PFSK-1 (cell line): ENCODE results near the gene MOSMO.

Experiments
- FOXP2 ChIP-seq: optimal IDR thresholded peaks from 2 replicates; pipeline ENCODE3; 2011; ENCODE audit warnings: borderline replicate concordance, control low read depth, inconsistent platforms; ENCODE audit not compliant: insufficient read depth; ENCODE audit errors: extremely low read length, extremely low read depth
- POLR2AphosphoS5 ChIP-seq: IDR thresholded peaks from 2 replicates; pipeline ENCODE4 v1.6.1; 2012; ENCODE audit warnings: low read depth, mild to moderate bottlenecking, control low read depth, low read length, moderate library complexity
- REST ChIP-seq, 2 experiments: IDR thresholded peaks; 2 replicates each; pipeline versions ENCODE4 v1.6.1 to v1.8.0; 2011 to 2012; ENCODE audit warnings: low read depth in 2 of 2, low read length in 2 of 2, control low read depth in 1 of 2, inconsistent platforms in 1 of 2, mild to moderate bottlenecking in 1 of 2, moderate library complexity in 1 of 2; ENCODE audit not compliant: insufficient read depth in 1 of 2
- SIN3A ChIP-seq: IDR thresholded peaks from 2 replicates; pipeline ENCODE4 v1.6.1; 2012; ENCODE audit warnings: mild to moderate bottlenecking, low read length, moderate library complexity, borderline replicate concordance; ENCODE audit not compliant: insufficient read depth
- TAF1 ChIP-seq: IDR thresholded peaks from 2 replicates; pipeline ENCODE4 v1.6.1; 2012; ENCODE audit warnings: low read length, control low read depth, borderline replicate concordance; ENCODE audit not compliant: insufficient read depth

Gene MOSMO

GRCh38 chr16:22077700-22078313, 69.9 kb downstream of the MOSMO start:
- TF ChIP-seq SIN3A, result no peak
- no peak for TF ChIP-seq FOXP2
- TF ChIP-seq REST (IDR thresholded peaks at IDR 0.05; ENCODE audit: insufficient read depth in 1 of 2, low read depth in 2 of 2, low read length in 2 of 2), result no peak
- no peak for TF ChIP-seq POLR2AphosphoS5

- TF ChIP-seq SIN3A (no peak), FOXP2 (no peak)
These were observed 70.7 kb downstream of the MOSMO start for GRCh38 chr16:22078656-22079055.

- TF ChIP-seq SIN3A, result no peak
- no peak for TF ChIP-seq POLR2AphosphoS5
- TF ChIP-seq REST (IDR thresholded peaks at IDR 0.05; ENCODE audit: insufficient read depth in 1 of 2, low read depth in 2 of 2, low read length in 2 of 2), result no peak
- TF ChIP-seq FOXP2, result no peak
- no peak for TF ChIP-seq TAF1
These were observed 73.1 kb downstream of the MOSMO start for GRCh38 chr16:22081050-22081449.

- TF ChIP-seq FOXP2 (no peak), REST (IDR thresholded peaks at IDR 0.05; ENCODE audit: insufficient read depth in 1 of 2, low read depth in 2 of 2, low read length in 2 of 2) (no peak), SIN3A (no peak), TAF1 (no peak), POLR2AphosphoS5 (no peak)
These were observed 78.5 kb downstream of the MOSMO start for GRCh38 chr16:22086440-22086839.

GRCh38 chr16:22088642-22089041, 80.7 kb downstream of the MOSMO start:
- TF ChIP-seq REST (IDR thresholded peaks at IDR 0.05; ENCODE audit: insufficient read depth in 1 of 2, low read depth in 2 of 2, low read length in 2 of 2) (no peak), POLR2AphosphoS5 (no peak)

- no peak for TF ChIP-seq TAF1
- no peak for TF ChIP-seq REST (IDR thresholded peaks at IDR 0.05; ENCODE audit: insufficient read depth in 1 of 2, low read depth in 2 of 2, low read length in 2 of 2)
- no peak for TF ChIP-seq POLR2AphosphoS5
- TF ChIP-seq FOXP2, result no peak
- TF ChIP-seq SIN3A, result no peak
These were observed 82.0 kb downstream of the MOSMO start for GRCh38 chr16:22089910-22090309.
